Activated CD8-positive, alpha-beta memory T cell treated with anti-CD3 and anti-CD28 coated beads, Interleukin-2, amount 50 U/mL, for 1 hour (primary cell): ENCODE data around the gene NAA30.

Source experiments
- DNase-seq: peaks from one replicate; pipeline ENCODE4 v3.0.0-alpha.2; 2020; ENCODE audit errors: extremely low read depth

NAA30 gene

GRCh38 chr14:57392830-57393229, 2.4 kb downstream of the NAA30 start:
- no peak for DNase-seq

- no peak for DNase-seq
These were observed 10.4 kb downstream of the NAA30 start for GRCh38 chr14:57400556-57401494.

- no peak for DNase-seq
These were observed 11.1 kb downstream of the NAA30 start for GRCh38 chr14:57401501-57401900.

- no peak for DNase-seq
These were observed 11.9 kb downstream of the NAA30 start for GRCh38 chr14:57402173-57402852.

- no peak for DNase-seq
These were observed 13.1 kb downstream of the NAA30 start for GRCh38 chr14:57403521-57403864.

- no peak for DNase-seq
These were observed 15.2 kb downstream of the NAA30 start for GRCh38 chr14:57405562-57405961.

- DNase-seq: no peak
These were observed 17.7 kb downstream of the NAA30 start for GRCh38 chr14:57408037-57408436.

- no peak for DNase-seq
These were observed 18.2 kb downstream of the NAA30 start for GRCh38 chr14:57408634-57409033.

GRCh38 chr14:57412341-57412740, 22.0 kb downstream of the NAA30 start:
- no peak for DNase-seq

GRCh38 chr14:57413849-57414248, 23.5 kb downstream of the NAA30 start:
- DNase-seq: no peak

GRCh38 chr14:57417228-57417627, 26.8 kb downstream of the NAA30 start:
- DNase-seq: no peak

- DNase-seq: no peak
These were observed 28.6 kb downstream of the NAA30 start for GRCh38 chr14:57418999-57419398.

GRCh38 chr14:57420033-57420432, 29.6 kb downstream of the NAA30 start:
- DNase-seq: no peak

- DNase-seq: no peak
These were observed 30.6 kb downstream of the NAA30 start for GRCh38 chr14:57420986-57421385.

- no peak for DNase-seq
These were observed 45.5 kb downstream of the NAA30 start for GRCh38 chr14:57435923-57436322.

GRCh38 chr14:57461777-57462320, 71.5 kb downstream of the NAA30 start:
- no peak for DNase-seq

- DNase-seq: no peak
These were observed 72.2 kb downstream of the NAA30 start for GRCh38 chr14:57462551-57462950.

- no peak for DNase-seq
These were observed 73.8 kb downstream of the NAA30 start for GRCh38 chr14:57464008-57464730.
